Sigmoid colon (tissue), 4 donors: ENCODE data around the gene IGSF10.

Source experiments
- CTCF ChIP-seq, 4 experiments: fragments of 450-650 bp in 3 of 4; fragments of 200-600 bp in 1 of 4; IDR thresholded peaks; one replicate each; pipeline ENCODE4 v1.5.1; 2016 to 2019; ENCODE audit warnings: antibody characterized with exemption in 4 of 4, mild to moderate bottlenecking in 3 of 4, moderate library complexity in 2 of 4
- EP300 ChIP-seq, 4 donors: sonication (generic); formaldehyde crosslinking; IDR thresholded peaks; one replicate each; pipeline ENCODE4 v1.6.1; 2017; ENCODE audit warnings: antibody characterized with exemption in 4 of 4
- POLR2A ChIP-seq, 2 donors: fragments of 450-650 bp; IDR thresholded peaks; one replicate each; pipeline ENCODE4 v1.6.1; 2016; ENCODE audit warnings: antibody characterized with exemption in 2 of 2, mild to moderate bottlenecking in 2 of 2, moderate library complexity in 2 of 2
- POLR2AphosphoS5 ChIP-seq, 4 donors: sonication (generic); formaldehyde crosslinking; IDR thresholded peaks; one replicate each; pipeline ENCODE4 v1.6.1; 2017; ENCODE audit warnings: antibody characterized with exemption in 4 of 4

GRCh38 chr3:151504606-151505005 lies 43.7 kb upstream of the IGSF10 start:
- TF ChIP-seq POLR2A (IDR thresholded peaks at IDR 0.05) (no peak), CTCF (IDR thresholded peaks at IDR 0.05) (no peak), POLR2AphosphoS5 (IDR thresholded peaks at IDR 0.05) (no peak), EP300 (IDR thresholded peaks at IDR 0.05) (no peak)
